A549 (cell line): ENCODE results near the gene PRSS56.

Source experiments
- BHLHE40 ChIP-seq: IDR thresholded peaks from 2 replicates; pipeline ENCODE4 v1.6.1; 2012; ENCODE audit warnings: low read depth, low read length, inconsistent platforms
- CBX2 ChIP-seq: fragments of 200-600 bp; sonication (generic); IDR thresholded peaks from 2 replicates; pipeline ENCODE4 v1.6.1; 2016; ENCODE audit warnings: low read depth, mild to moderate bottlenecking, borderline replicate concordance
- CHD2 ChIP-seq: fragments of 150-350 bp; IDR thresholded peaks from 2 replicates; pipeline ENCODE4 v1.6.1; 2014; ENCODE audit warnings: low read length; ENCODE audit not compliant: partially characterized antibody
- JUN ChIP-seq, 2 experiments: fragments of >200 bp; sonication (Bioruptor Twin); formaldehyde crosslinking; IDR thresholded peaks; 2 replicates in 1 of 2; 3 replicates in 1 of 2; pipeline ENCODE4 v1.6.1; 2016 to 2017
- MAFK ChIP-seq: fragments of 450-650 bp; IDR thresholded peaks from 2 replicates; pipeline ENCODE4 v1.6.1; 2014; ENCODE audit not compliant: partially characterized antibody
- POLR2A ChIP-seq: IDR thresholded peaks from 2 replicates; pipeline ENCODE4 v1.6.1; 2012; ENCODE audit warnings: mild to moderate bottlenecking, low read length
- TF ChIP-seq, protein P1 (sequence below): fragments of >200 bp; sonication (Bioruptor Twin); formaldehyde crosslinking; IDR thresholded peaks from 3 replicates; pipeline ENCODE4 v1.5.1; 2016

DNA sequence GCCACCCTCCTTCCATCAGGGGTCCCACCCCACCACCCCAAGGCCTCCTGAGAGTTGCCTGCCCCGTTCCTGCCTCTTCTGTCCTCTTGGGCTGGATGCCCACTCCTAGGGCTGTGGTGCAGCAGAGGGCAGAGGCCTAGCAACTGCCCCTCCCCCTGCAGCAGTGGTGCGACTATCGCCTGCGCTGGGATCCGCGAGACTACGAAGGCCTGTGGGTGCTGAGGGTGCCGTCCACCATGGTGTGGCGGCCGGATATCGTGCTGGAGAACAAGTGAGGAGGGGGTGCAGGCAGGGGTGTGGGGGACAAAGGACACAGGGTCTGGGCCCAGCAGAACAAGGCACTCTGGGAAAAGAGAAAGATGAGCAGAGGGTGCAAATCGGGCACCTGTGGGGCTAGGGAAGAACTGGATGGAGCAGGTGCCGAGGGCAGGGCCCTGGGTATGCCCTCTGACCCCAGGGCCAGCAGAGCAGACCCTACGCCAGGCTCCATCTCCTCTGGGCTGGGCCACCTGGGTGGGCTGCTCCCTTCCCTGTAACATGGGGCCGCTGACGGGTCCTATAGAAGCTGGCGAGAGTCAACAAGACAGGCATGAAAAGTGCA lies 20.4 kb downstream of the PRSS56 start:
- TF ChIP-seq MAFK (no peak), JUN (IDR thresholded peaks at IDR 0.05) (no peak), POLR2A (no peak), CHD2 (no peak), BHLHE40 (no peak), CBX2 (no peak)
- TF ChIP-seq, protein P1, sequence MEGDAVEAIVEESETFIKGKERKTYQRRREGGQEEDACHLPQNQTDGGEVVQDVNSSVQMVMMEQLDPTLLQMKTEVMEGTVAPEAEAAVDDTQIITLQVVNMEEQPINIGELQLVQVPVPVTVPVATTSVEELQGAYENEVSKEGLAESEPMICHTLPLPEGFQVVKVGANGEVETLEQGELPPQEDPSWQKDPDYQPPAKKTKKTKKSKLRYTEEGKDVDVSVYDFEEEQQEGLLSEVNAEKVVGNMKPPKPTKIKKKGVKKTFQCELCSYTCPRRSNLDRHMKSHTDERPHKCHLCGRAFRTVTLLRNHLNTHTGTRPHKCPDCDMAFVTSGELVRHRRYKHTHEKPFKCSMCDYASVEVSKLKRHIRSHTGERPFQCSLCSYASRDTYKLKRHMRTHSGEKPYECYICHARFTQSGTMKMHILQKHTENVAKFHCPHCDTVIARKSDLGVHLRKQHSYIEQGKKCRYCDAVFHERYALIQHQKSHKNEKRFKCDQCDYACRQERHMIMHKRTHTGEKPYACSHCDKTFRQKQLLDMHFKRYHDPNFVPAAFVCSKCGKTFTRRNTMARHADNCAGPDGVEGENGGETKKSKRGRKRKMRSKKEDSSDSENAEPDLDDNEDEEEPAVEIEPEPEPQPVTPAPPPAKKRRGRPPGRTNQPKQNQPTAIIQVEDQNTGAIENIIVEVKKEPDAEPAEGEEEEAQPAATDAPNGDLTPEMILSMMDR = no peak
